Keratinocyte (primary cell): Measurements from ENCODE around the gene EXT2. TPM values are rescaled to one million over a fixed set of nuclear protein-coding genes. Genes with fewer than 3 reads are reported as not detected.

ENCODE experiments used
- DNase-seq: peaks from one replicate; pipeline ENCODE4 v3.0.0-alpha.2; 2011; ENCODE audit warnings: low read depth, missing footprints, low spot score
- FAIRE-seq: peaks from 2 replicates; lab custom pipeline; 2011; peaks lifted over from hg19 to GRCh38; lab: Jason Lieb, UNC
- H2AFZ ChIP-seq: 2 replicates; pipeline ENCODE4 v1.6.0; 2012; ENCODE audit warnings: low read length, control low read depth, inconsistent platforms; ENCODE audit not compliant: control insufficient read depth
- H3K27ac ChIP-seq: 2 replicates; pipeline ENCODE4 v1.5.1; 2011; ENCODE audit warnings: low read length; ENCODE audit not compliant: control insufficient read depth, insufficient read depth
- H3K27me3 ChIP-seq: 3 replicates; pipeline ENCODE4 v1.6.0; 2011; ENCODE audit warnings: low read length; ENCODE audit not compliant: control insufficient read depth, insufficient read depth; ENCODE audit errors: extremely low read depth
- H3K36me3 ChIP-seq, 2 experiments: 2 replicates in 1 of 2; 3 replicates in 1 of 2; pipeline ENCODE4 v1.5.1; 2011; ENCODE audit warnings: low read length in 2 of 2, mild to moderate bottlenecking in 1 of 2; ENCODE audit not compliant: control insufficient read depth in 2 of 2, insufficient read depth in 2 of 2; ENCODE audit errors: extremely low read depth in 1 of 2
- H3K4me1 ChIP-seq: 3 replicates; pipeline ENCODE4 v1.5.1; 2011; ENCODE audit warnings: low read length; ENCODE audit not compliant: control insufficient read depth, insufficient read depth; ENCODE audit errors: extremely low read depth
- H3K4me2 ChIP-seq: 3 replicates; pipeline ENCODE4 v1.6.0; 2011; ENCODE audit warnings: low read depth, low read length; ENCODE audit not compliant: control insufficient read depth, insufficient read depth; ENCODE audit errors: extremely low read depth
- H3K4me3 ChIP-seq, 3 experiments: fragments of 200-600 bp in 1 of 3; sonication (generic) in 1 of 3; 2 replicates in 2 of 3; 3 replicates in 1 of 3; pipeline ENCODE4 v1.5.1; 2011 to 2016; ENCODE audit warnings: low read length in 3 of 3, mild to moderate bottlenecking in 3 of 3, control low read depth in 2 of 3, inconsistent platforms in 1 of 3, low read depth in 1 of 3, mixed read lengths in 1 of 3, mixed run types in 1 of 3, moderate library complexity in 1 of 3; ENCODE audit not compliant: control insufficient read depth in 2 of 3, insufficient read depth in 2 of 3; ENCODE audit errors: extremely low read depth in 1 of 3
- H3K79me2 ChIP-seq: 2 replicates; pipeline ENCODE4 v1.6.0; 2012; ENCODE audit warnings: low read length; ENCODE audit not compliant: control insufficient read depth, insufficient read depth
- H3K9ac ChIP-seq: 3 replicates; pipeline ENCODE4 v1.6.0; 2011; ENCODE audit warnings: low read length; ENCODE audit not compliant: control insufficient read depth, insufficient read depth; ENCODE audit errors: extremely low read depth
- H3K9me1 ChIP-seq: 3 replicates; pipeline ENCODE4 v1.6.0; 2011; ENCODE audit warnings: low read length; ENCODE audit not compliant: control insufficient read depth, insufficient read depth; ENCODE audit errors: extremely low read depth
- H3K9me3 ChIP-seq: 2 replicates; pipeline ENCODE4 v1.5.1; 2012; ENCODE audit warnings: low read depth, low read length; ENCODE audit not compliant: control insufficient read depth
- H4K20me1 ChIP-seq: 3 replicates; pipeline ENCODE4 v1.6.0; 2011; ENCODE audit warnings: low read length; ENCODE audit not compliant: control insufficient read depth, insufficient read depth; ENCODE audit errors: extremely low read depth
- CTCF ChIP-seq, 3 experiments: IDR thresholded peaks in 1 of 3; conservative IDR thresholded peaks in 1 of 3; optimal IDR thresholded peaks in 1 of 3; 2 replicates in 2 of 3; 3 replicates in 1 of 3; pipeline versions ENCODE3 to v1.5.1; 2011; ENCODE audit warnings: low read length in 3 of 3, mild to moderate bottlenecking in 3 of 3, moderate library complexity in 2 of 3, control low read depth in 1 of 3, inconsistent platforms in 1 of 3; ENCODE audit not compliant: insufficient read depth in 2 of 3; ENCODE audit errors: extremely low read depth in 1 of 3
- EZH2 ChIP-seq: IDR thresholded peaks from one replicate; pipeline ENCODE4 v1.6.1; 2012; ENCODE audit warnings: inconsistent platforms, mild to moderate bottlenecking, low read length, moderate library complexity
- dilution Hi-C: fragments of 300-500 bp; cut with MboI; formaldehyde crosslinking; loops from one replicate; pipeline ENCODE4 v1.7.0; 2020; ENCODE audit warnings: low sequenced_read_pairs; ENCODE audit not compliant: extremely low pct_ligation_motif_present
- polyA plus RNA-seq, 5 experiments: library from polyadenylated mRNA; depleted of rRNA in 3 of 5; stranded (reverse) in 3 of 5; stranded (forward) in 1 of 5; unstranded in 1 of 5; fragments of >200 nt; gene quantifications; 1 replicate in 1 of 5; 2 replicates in 3 of 5; 3 replicates in 1 of 5; pipeline versions ENCODE4 v1.2.1 to v1.2.3, GENCODE V29; 2011 to 2012; ENCODE audit warnings: missing spikeins in 2 of 5, low read depth in 1 of 5, low replicate concordance in 1 of 5

Gene EXT2
- polyA plus RNA-seq, 1 donor (not counting 4 experiments of a cell fraction or from before 2014, with no cell fraction given) = 148 TPM

- Histone ChIP-seq H3K27me3 (no peaks in the 10 kb centered on the region), H3K9ac (no peak overlapping the region), H3K4me1 (peaks cover 5% of the 10 kb centered on the region), H3K4me2 (no peak overlapping the region), H3K36me3 (peaks cover 2 to 7% of the 10 kb centered on the region in 2 experiments), H2AFZ (no peak overlapping the region), H3K9me1 (no peaks in the 10 kb centered on the region), H3K9me3 (peaks cover 5% of the 10 kb centered on the region), H3K79me2 (peaks cover 5% of the 10 kb centered on the region), H3K27ac (no peak overlapping the region), H3K4me3 (no peak overlapping the region), H4K20me1 (peaks cover 3% of the 10 kb centered on the region)
- no peak for TF ChIP-seq CTCF (optimal IDR thresholded peaks at IDR 0.05 in 1 of 3, IDR thresholded peaks at IDR 0.05 in 1 of 3, conservative IDR thresholded peaks at IDR 0.05 in 1 of 3; ENCODE audit: extremely low read depth in 1 of 3, insufficient read depth in 2 of 3, low read length in 3 of 3)
- TF ChIP-seq EZH2 = no peak
- dilution Hi-C loops = no loop called here
- FAIRE-seq (no peak), DNase-seq (no peak)
These were observed 93.2 kb downstream of the EXT2 start for GRCh38 chr11:44188643-44189042.

- dilution Hi-C loops = no loop called here
These were observed 94.8 kb downstream of the EXT2 start for GRCh38 chr11:44189986-44190882.

More at GRCh38 chr11:44189986-44190882, 94.8 kb downstream of the EXT2 start:
- Histone ChIP-seq H3K27me3 (no peaks in the 10 kb centered on the region), H3K27ac (no peak overlapping the region), H3K4me2 (no peak overlapping the region), H3K79me2 (peaks cover 7% of the 10 kb centered on the region), H4K20me1 (peaks cover 6% of the 10 kb centered on the region), H3K9ac (no peak overlapping the region), H3K9me1 (no peaks in the 10 kb centered on the region), H2AFZ (no peak overlapping the region), H3K4me1 (peaks cover 5% of the 10 kb centered on the region), H3K36me3 (peaks cover 2 to 7% of the 10 kb centered on the region in 2 experiments), H3K4me3 (no peak overlapping the region), H3K9me3 (peaks cover 5% of the 10 kb centered on the region)
- FAIRE-seq (no peak), DNase-seq (no peak)
- TF ChIP-seq EZH2 = no peak
- TF ChIP-seq CTCF (optimal IDR thresholded peaks at IDR 0.05 in 1 of 3, IDR thresholded peaks at IDR 0.05 in 1 of 3, conservative IDR thresholded peaks at IDR 0.05 in 1 of 3; ENCODE audit: extremely low read depth in 1 of 3, insufficient read depth in 2 of 3, low read length in 3 of 3) = no peak
